COLO668 (cell line): ENCODE results near the gene PRKAG3.
"Not testable (repeated sequence)": the region's sequence is repeated elsewhere in the genome, so short reads cannot be mapped to it uniquely, and the experiment has no call there.

ENCODE experiments used
- DNase-seq: peaks from one replicate; lab custom pipeline; 2025; ENCODE audit not compliant: unreplicated experiment; lab: John Stamatoyannopoulos, UW

PRKAG3 gene

GRCh38 chr2:218863021-218863520 lies 31.5 kb upstream of the PRKAG3 start:
- no peak for DNase-seq

GRCh38 chr2:218861645-218862318 lies 30.2 kb upstream of the PRKAG3 start:
- DNase-seq, result no peak

GRCh38 chr2:218860950-218861381 lies 29.4 kb upstream of the PRKAG3 start:
- DNase-seq, result peak; percentile 26

- DNase-seq, result no peak
These were observed 28.6 kb upstream of the PRKAG3 start for GRCh38 chr2:218859988-218860831.

GRCh38 chr2:218859556-218859987 lies 28.0 kb upstream of the PRKAG3 start, which contains the start of gene WNT6:
Gene WNT6, plus strand, starts transcription at chr2:218859805. Its CDS starts 233 bp downstream, at chr2:218860038.
- peak; percentile 37 for DNase-seq

- DNase-seq, result no peak
These were observed 27.3 kb upstream of the PRKAG3 start for GRCh38 chr2:218858671-218859555.

- no peak for DNase-seq
These were observed 26.5 kb upstream of the PRKAG3 start for GRCh38 chr2:218858138-218858445.

- no peak for DNase-seq
These were observed 26.0 kb upstream of the PRKAG3 start for GRCh38 chr2:218857371-218858137.

- no peak for DNase-seq
These were observed 25.3 kb upstream of the PRKAG3 start for GRCh38 chr2:218856896-218857243.

GRCh38 chr2:218856167-218856895 lies 24.7 kb upstream of the PRKAG3 start:
- no peak for DNase-seq

- no peak for DNase-seq
These were observed 23.9 kb upstream of the PRKAG3 start for GRCh38 chr2:218855305-218856166.

GRCh38 chr2:218854860-218855259 lies 23.3 kb upstream of the PRKAG3 start:
- no peak for DNase-seq

GRCh38 chr2:218853766-218854165 lies 22.2 kb upstream of the PRKAG3 start:
- DNase-seq, result no peak

- DNase-seq, result peak; percentile 65
These were observed 21.5 kb upstream of the PRKAG3 start for GRCh38 chr2:218852911-218853667.

- no peak for DNase-seq
These were observed 19.7 kb upstream of the PRKAG3 start for GRCh38 chr2:218851286-218851685.

- no peak for DNase-seq
These were observed 19.2 kb upstream of the PRKAG3 start for GRCh38 chr2:218850796-218851195.

GRCh38 chr2:218849721-218850120 lies 18.1 kb upstream of the PRKAG3 start:
- DNase-seq, result no peak

GRCh38 chr2:218846963-218847362 lies 15.4 kb upstream of the PRKAG3 start:
- not testable (repeated sequence) for DNase-seq
